HepG2 (cell line): Measurements from ENCODE around the gene CMTM8. TPM values are rescaled to one million over a fixed set of nuclear protein-coding genes. Genes with fewer than 3 reads are reported as not detected.

Experiments used
- ATAC-seq: fragments of 200-7000 bp; cut with Tn5 transposase; 3 replicates; pipeline ENCODE4 v1.9.1; 2020; ENCODE audit warnings: mild to moderate bottlenecking, moderate library complexity
- BruUV-seq: library from RNA; stranded (reverse); fragments of 400-500 nt; replicated peaks from 2 replicates; lab custom pipeline; 2021; lab: Mats Ljungman, UMichigan
- CTCF ChIA-PET: fragments of 300-600 bp; formaldehyde crosslinking; extraction: SDS; loops from one replicate; lab custom pipeline; 2021; ENCODE audit warnings: low total read pairs, inconsistent platforms, low intra/inter-chr PET ratio; lab: Yijun Ruan, JAX
- POLR2A ChIA-PET: fragments of 350-600 bp; sonication (Branson Sonifier 250); formaldehyde crosslinking; loops from one replicate; lab custom pipeline; 2020; ENCODE audit warnings: antibody characterized with exemption, inconsistent platforms; lab: Yijun Ruan, JAX
- DNase-seq: peaks from one replicate; pipeline ENCODE4 v3.0.0-alpha.2; 2015; ENCODE audit warnings: low spot score
- FAIRE-seq: peaks from 3 replicates; lab custom pipeline; 2011; peaks lifted over from hg19 to GRCh38; lab: Jason Lieb, UNC
- H2AFZ ChIP-seq: one replicate; pipeline ENCODE4 v1.6.1; 2011; ENCODE audit warnings: low read length, inconsistent platforms
- H3K27ac ChIP-seq: fragments of 300-600 bp; 3 replicates; pipeline ENCODE4 v1.8.0; 2011; ENCODE audit warnings: mixed run types, mild to moderate bottlenecking, mixed read lengths, low read length, inconsistent platforms; ENCODE audit not compliant: insufficient read depth; ENCODE audit errors: extremely low read length
- H3K27me3 ChIP-seq, 2 experiments: fragments of 200-600 bp in 1 of 2; 2 replicates in 1 of 2; 3 replicates in 1 of 2; pipeline versions ENCODE4 v1.6.0 to v1.8.0; 2011; ENCODE audit warnings: low read length in 2 of 2, mild to moderate bottlenecking in 2 of 2, moderate library complexity in 2 of 2, inconsistent platforms in 1 of 2; ENCODE audit not compliant: insufficient read depth in 2 of 2, control insufficient read depth in 1 of 2
- H3K36me3 ChIP-seq, 2 experiments: fragments of 200-600 bp in 1 of 2; replicated peaks in 1 of 2; 2 replicates in 1 of 2; 3 replicates in 1 of 2; pipeline versions ENCODE4 v1.5.1 to v1.8.0; 2011; ENCODE audit warnings: low read length in 2 of 2, inconsistent platforms in 1 of 2; ENCODE audit not compliant: insufficient read depth in 2 of 2, control insufficient read depth in 1 of 2
- H3K4me1 ChIP-seq: 2 replicates; pipeline ENCODE4 v1.5.1; 2012; ENCODE audit warnings: low read length, inconsistent platforms; ENCODE audit not compliant: insufficient read depth
- H3K4me2 ChIP-seq: 2 replicates; pipeline ENCODE4 v1.6.0; 2011; ENCODE audit warnings: low read depth, low read length, inconsistent platforms
- H3K4me3 ChIP-seq, 3 experiments: fragments of 200-600 bp in 1 of 3; sonication (generic), shearing (Covaris generic) in 1 of 3; replicated peaks in 1 of 3; 2 replicates each; pipeline ENCODE4 v1.5.1; 2011 to 2016; ENCODE audit warnings: low read length in 3 of 3, inconsistent platforms in 2 of 3, low read depth in 2 of 3, mild to moderate bottlenecking in 2 of 3, control low read depth in 1 of 3, mixed read lengths in 1 of 3; ENCODE audit not compliant: insufficient read depth in 1 of 3
- H3K79me2 ChIP-seq: one replicate; pipeline ENCODE4 v1.6.1; 2011; ENCODE audit warnings: low read length, inconsistent platforms; ENCODE audit not compliant: insufficient read depth
- H3K9ac ChIP-seq: 2 replicates; pipeline ENCODE4 v1.6.0; 2011; ENCODE audit warnings: mild to moderate bottlenecking, low read depth, low read length, inconsistent platforms; ENCODE audit not compliant: insufficient read depth
- H3K9me3 ChIP-seq: 2 replicates; pipeline ENCODE4 v1.5.1; 2012; ENCODE audit warnings: mild to moderate bottlenecking, low read length
- H4K20me1 ChIP-seq: 2 replicates; pipeline ENCODE4 v1.6.0; 2011; ENCODE audit warnings: inconsistent platforms, mild to moderate bottlenecking, low read length, moderate library complexity; ENCODE audit not compliant: insufficient read depth
- ATAD3A ChIP-seq: sonication (generic); formaldehyde crosslinking; IDR thresholded peaks from 2 replicates; pipeline ENCODE4 v1.4.0; 2020; ENCODE audit warnings: missing genetic modification reagents
- GPBP1L1 ChIP-seq: sonication (generic); formaldehyde crosslinking; IDR thresholded peaks from 2 replicates; pipeline ENCODE4 v1.5.0; 2020; ENCODE audit warnings: mild to moderate bottlenecking, missing genetic modification reagents
- HOXA9 ChIP-seq: sonication (generic); formaldehyde crosslinking; IDR thresholded peaks from 2 replicates; pipeline ENCODE4 v1.8.1; 2022; ENCODE audit warnings: missing genetic modification reagents, mild to moderate bottlenecking, moderate library complexity, borderline replicate concordance
- NR2C2 ChIP-seq: sonication (generic); formaldehyde crosslinking; IDR thresholded peaks from 2 replicates; pipeline ENCODE4 v1.4.0; 2020; ENCODE audit warnings: missing genetic modification reagents, mild to moderate bottlenecking, moderate library complexity, borderline replicate concordance
- RBM22 ChIP-seq: fragments of 200-400 bp; formaldehyde crosslinking; optimal IDR thresholded peaks from 2 replicates; pipeline ENCODE3; 2017; ENCODE audit warnings: mild to moderate bottlenecking, low read length, moderate library complexity
- ZNF260 ChIP-seq: sonication (generic); formaldehyde crosslinking; IDR thresholded peaks from 2 replicates; pipeline ENCODE4 v1.4.0; 2020; ENCODE audit warnings: missing genetic modification reagents, low read depth, mild to moderate bottlenecking, borderline replicate concordance
- ZNF350 ChIP-seq: sonication (generic); formaldehyde crosslinking; IDR thresholded peaks from 2 replicates; pipeline ENCODE4 v1.4.0; 2020; ENCODE audit warnings: mild to moderate bottlenecking, low read depth, missing genetic modification reagents, borderline replicate concordance
- ZNF414 ChIP-seq: sonication (generic); formaldehyde crosslinking; IDR thresholded peaks from 2 replicates; pipeline ENCODE4 v1.5.0; 2020; ENCODE audit warnings: missing genetic modification reagents
- ZNF800 ChIP-seq: sonication (generic); formaldehyde crosslinking; IDR thresholded peaks from 2 replicates; pipeline ENCODE4 v1.4.0; 2020; ENCODE audit warnings: missing genetic modification reagents
- WGBS: methylation state at CpG from one replicate; pipeline ENCODE4 v1.1.6; 2017; ENCODE audit warnings: low lambda C conversion rate; 5-methylcytosine and 5-hydroxymethylcytosine counted together
- in situ Hi-C: cut with HindIII; loops from 2 replicates; pipeline ENCODE4 v1.10.0; 2017; ENCODE audit warnings: low pct_unique_long_range_greater_than_20kb; ENCODE audit not compliant: extremely low pct_ligation_motif_present
- intact Hi-C: fragments of 100-400 bp; cut with micrococcal nuclease; formaldehyde crosslinking; loops from one replicate; pipeline ENCODE4 v1.10.0; 2022; ENCODE audit not compliant: unreplicated experiment
- polyA plus RNA-seq, 8 experiments: library from polyadenylated mRNA; depleted of rRNA in 3 of 8; stranded (reverse) in 7 of 8; unstranded in 1 of 8; fragments of >200 nt; fragmentation: Illumina TruSeq in 4 of 8; extraction: Trizol in 4 of 8; gene quantifications; 2 replicates each; pipeline versions ENCODE4 v1.2.1 to v1.2.3, GENCODE V29; 2011 to 2016; ENCODE audit warnings: low read depth in 4 of 8, missing spikeins in 1 of 8, mixed read lengths in 1 of 8; ENCODE audit not compliant: insufficient read depth in 1 of 8
- total RNA-seq, 5 experiments: library from RNA; depleted of rRNA; stranded (reverse); fragments of >200 nt; fragmentation: Illumina TruSeq; extraction: Trizol; gene quantifications; 2 replicates each; pipeline ENCODE4 v1.2.3, GENCODE V29; 2016; ENCODE audit warnings: low read depth in 1 of 5
- TF ChIP-seq, protein P1 (sequence below): sonication (generic); formaldehyde crosslinking; IDR thresholded peaks from 2 replicates; pipeline ENCODE4 v1.4.0; 2020; ENCODE audit warnings: mild to moderate bottlenecking, missing genetic modification reagents

CMTM8 gene
- total and polyA plus RNA-seq, 2 of the 13 experiments (the other 11 are each of a cell fraction or from before 2014, with no cell fraction given) = 8.9 to 15.8 TPM

DNA sequence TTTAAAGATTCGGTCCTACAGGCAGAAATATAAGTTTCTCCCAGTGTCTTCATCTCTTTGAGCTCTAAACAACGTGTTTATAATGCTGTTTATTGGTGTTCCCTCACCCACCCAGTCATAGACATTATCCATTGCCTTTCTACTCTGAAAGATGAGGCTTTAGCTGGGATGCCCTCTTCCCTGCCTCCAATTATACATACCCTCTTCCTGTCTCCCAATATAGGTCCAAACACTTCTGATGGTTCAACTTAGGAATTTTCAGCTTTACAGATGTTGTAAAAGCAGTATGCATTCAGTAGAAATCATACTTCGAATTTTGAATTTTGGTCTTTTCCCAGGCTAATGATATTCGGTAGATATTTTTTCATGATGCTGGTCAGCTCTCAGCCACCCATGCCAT, 2.6 kb downstream of the CMTM8 start:
- POLR2A ChIA-PET = interaction anchor here (4.1 kb wide), 1 partner anchor 24 kb away, joined by 32 read pairs; no protein-coding TSS in a partner anchor
- no peak for ATAC-seq
- FAIRE-seq = no peak
- CTCF ChIA-PET = interaction anchor here (2.2 to 3.6 kb wide), 2 partner anchors 55 to 63 kb away, joined by 7 to 44 read pairs; no protein-coding TSS in a partner anchor
- Histone ChIP-seq H3K4me1 (peaks cover 70% of the 10 kb centered on the region), H4K20me1 (peaks cover 5% of the 10 kb centered on the region; the same call in 1 of the 2 replicates), H3K4me3 (no peak overlapping the region), H3K4me2 (peak overlapping the region; percentile 21; the same call in 1 of the 2 replicates), H3K9me3 (peaks cover 9% of the 10 kb centered on the region; the same call in 1 of the 2 replicates), H3K36me3 (peaks cover 0 to 5% of the 10 kb centered on the region in 2 experiments; a peak in 2 of 5 replicates), H3K79me2 (peaks cover 58% of the 10 kb centered on the region), H3K9ac (no peak overlapping the region), H3K27ac (no peak overlapping the region), H2AFZ (no peak overlapping the region), H3K27me3 (no peaks in the 10 kb centered on the region)
- 89% methylated on average over 4 of the region's 4 CpGs for WGBS
- intact Hi-C loops = loop anchor here (2.0 kb wide), 1 partner anchor 100 kb away; no protein-coding TSS in a partner anchor
- in situ Hi-C loops = no loop called here
- no TSS peak for BruUV-seq
- no peak for TF ChIP-seq NR2C2 (CRISPR knock-in tag)
- no peak for DNase-seq

DNA sequence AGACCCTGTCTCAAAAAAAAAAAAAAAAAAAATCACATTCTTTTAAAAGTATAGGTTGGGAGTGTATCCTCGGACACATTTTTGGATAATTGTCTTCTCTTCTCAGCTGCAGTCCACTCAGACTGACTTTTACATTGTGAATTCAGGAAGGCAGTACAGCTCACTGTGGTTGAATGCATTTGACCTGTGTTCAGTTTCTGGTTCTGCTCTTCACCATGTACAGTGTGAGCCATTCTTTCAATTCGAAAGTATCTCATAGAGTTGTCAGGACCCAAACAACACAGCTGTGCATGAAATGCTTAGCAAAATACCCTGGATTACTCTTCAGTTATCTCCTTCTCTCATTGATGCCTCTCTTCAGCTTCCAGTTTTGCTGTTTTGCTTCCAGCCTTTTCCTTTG, 5.0 kb downstream of the CMTM8 start:
- no peak overlapping the region for H3K4me2 ChIP-seq
- DNase-seq (no peak), ATAC-seq (no peak), FAIRE-seq (no peak)
- CTCF ChIA-PET = no interaction called here
- no TSS peak for BruUV-seq
- WGBS = 86% methylated on average over 2 of the region's 2 CpGs
- no peak overlapping the region for H3K27ac ChIP-seq
- POLR2A ChIA-PET = no interaction called here
- no peak overlapping the region for H2AFZ ChIP-seq
- H3K9ac ChIP-seq = no peak overlapping the region
- no peaks in the 10 kb centered on the region for H3K9me3 ChIP-seq
- H3K4me3 ChIP-seq = no peak overlapping the region
- no peaks in the 10 kb centered on the region for H3K27me3 ChIP-seq
- H3K36me3 ChIP-seq = peaks cover 0 to 8% of the 10 kb centered on the region in 2 experiments; a peak in 3 of 5 replicates
- H3K79me2 ChIP-seq = peaks cover 69% of the 10 kb centered on the region
- peaks cover 5% of the 10 kb centered on the region; the same call in 1 of the 2 replicates for H4K20me1 ChIP-seq
- intact Hi-C loops (no loop called here), in situ Hi-C loops (no loop called here)
- peaks cover 62% of the 10 kb centered on the region for H3K4me1 ChIP-seq
- TF ChIP-seq HOXA9 (CRISPR knock-in tag) (no peak), GPBP1L1 (CRISPR knock-in tag) (no peak), ZNF800 (CRISPR knock-in tag) (no peak), ZNF350 (no peak), ATAD3A (CRISPR knock-in tag) (no peak), ZNF414 (CRISPR knock-in tag) (no peak), RBM22 (no peak), ZNF260 (no peak)
- TF ChIP-seq, protein P1, sequence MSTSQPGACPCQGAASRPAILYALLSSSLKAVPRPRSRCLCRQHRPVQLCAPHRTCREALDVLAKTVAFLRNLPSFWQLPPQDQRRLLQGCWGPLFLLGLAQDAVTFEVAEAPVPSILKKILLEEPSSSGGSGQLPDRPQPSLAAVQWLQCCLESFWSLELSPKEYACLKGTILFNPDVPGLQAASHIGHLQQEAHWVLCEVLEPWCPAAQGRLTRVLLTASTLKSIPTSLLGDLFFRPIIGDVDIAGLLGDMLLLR = no peak
